ENCODE results near the gene FOXP4.

DNA sequence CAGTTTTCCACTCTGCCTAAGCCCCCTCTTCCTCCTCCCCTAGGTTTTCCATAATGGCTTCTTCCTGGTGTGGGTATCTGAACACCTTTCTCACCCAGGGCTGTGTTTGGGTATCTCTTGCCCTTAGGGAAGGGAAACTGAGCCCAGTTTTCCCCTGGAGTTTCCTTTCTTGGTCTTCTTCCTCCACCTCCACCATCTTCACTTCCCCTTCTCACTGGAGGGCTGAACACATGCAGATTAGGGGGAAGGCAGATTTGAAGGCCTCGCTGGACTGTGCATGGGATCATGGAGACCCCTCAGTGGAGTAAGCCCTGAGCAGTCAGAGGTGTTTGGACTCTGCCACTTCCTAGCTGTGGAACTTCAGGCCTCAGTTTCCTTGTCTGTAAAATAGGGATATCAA is 27.8 kb downstream of the FOXP4 start:
- TF ChIP-seq POLR2A (IDR thresholded peaks at IDR 0.05; ENCODE audit: low read length) (no peak), GATA1 (IDR thresholded peaks at IDR 0.05; ENCODE audit: low read depth, low read length) (no peak)
